Measurements from ENCODE around the gene OLIG1. TPM values are rescaled to one million over a fixed set of nuclear protein-coding genes. Genes with fewer than 3 reads are reported as not detected.

Gene OLIG1
- total RNA-seq, 2 experiments from 2014 or later: not detected

DNA sequence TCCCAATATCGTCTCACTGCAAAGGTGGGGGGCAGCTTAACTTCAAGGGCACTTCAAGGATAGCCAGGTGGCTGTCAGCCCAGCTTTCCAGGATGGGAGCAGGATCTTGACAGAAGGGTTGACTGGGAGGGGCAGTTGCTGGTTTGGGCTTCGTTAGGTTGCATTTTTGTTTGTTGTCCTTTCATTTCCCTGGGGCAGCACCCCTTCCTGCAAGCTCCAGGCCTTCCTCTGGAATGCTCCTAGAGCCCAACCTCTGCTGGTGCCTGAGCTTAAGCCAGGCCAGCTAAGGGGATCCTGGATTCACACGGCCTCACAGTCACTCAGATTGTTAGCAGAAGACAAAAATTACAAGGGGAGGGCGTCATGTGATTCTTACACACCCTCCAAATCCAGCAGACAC, 48.3 kb upstream of the OLIG1 start:
- peaks cover 0 to 37% of the 10 kb centered on the region in 2 experiments for H3K9me3 ChIP-seq (ENCODE audit: control insufficient read depth in 1 of 2, insufficient read depth in 1 of 2, low read length in 2 of 2)
- Mint-ChIP-seq H3K4me3 (peak overlapping the region; percentile 53), H3K27me3 (peaks cover 94% of the 10 kb centered on the region), H3K36me3 (ENCODE audit: low read depth) (no peaks in the 10 kb centered on the region), H3K4me1 (ENCODE audit: low read depth) (peaks cover 55% of the 10 kb centered on the region), H3K27ac (no peak overlapping the region), H3K9me3 (no peaks in the 10 kb centered on the region)
- TF ChIP-seq, protein P1, sequence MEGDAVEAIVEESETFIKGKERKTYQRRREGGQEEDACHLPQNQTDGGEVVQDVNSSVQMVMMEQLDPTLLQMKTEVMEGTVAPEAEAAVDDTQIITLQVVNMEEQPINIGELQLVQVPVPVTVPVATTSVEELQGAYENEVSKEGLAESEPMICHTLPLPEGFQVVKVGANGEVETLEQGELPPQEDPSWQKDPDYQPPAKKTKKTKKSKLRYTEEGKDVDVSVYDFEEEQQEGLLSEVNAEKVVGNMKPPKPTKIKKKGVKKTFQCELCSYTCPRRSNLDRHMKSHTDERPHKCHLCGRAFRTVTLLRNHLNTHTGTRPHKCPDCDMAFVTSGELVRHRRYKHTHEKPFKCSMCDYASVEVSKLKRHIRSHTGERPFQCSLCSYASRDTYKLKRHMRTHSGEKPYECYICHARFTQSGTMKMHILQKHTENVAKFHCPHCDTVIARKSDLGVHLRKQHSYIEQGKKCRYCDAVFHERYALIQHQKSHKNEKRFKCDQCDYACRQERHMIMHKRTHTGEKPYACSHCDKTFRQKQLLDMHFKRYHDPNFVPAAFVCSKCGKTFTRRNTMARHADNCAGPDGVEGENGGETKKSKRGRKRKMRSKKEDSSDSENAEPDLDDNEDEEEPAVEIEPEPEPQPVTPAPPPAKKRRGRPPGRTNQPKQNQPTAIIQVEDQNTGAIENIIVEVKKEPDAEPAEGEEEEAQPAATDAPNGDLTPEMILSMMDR (IDR thresholded peaks at IDR 0.05): no peak
- no peak overlapping the region for H3K4me3 ChIP-seq (ENCODE audit: low read length)
- no peak overlapping the region for H3K27ac ChIP-seq (ENCODE audit: low read depth in 1 of 2, low read length in 2 of 2)
- POLR2A ChIA-PET: no interaction called here
- ATAC-seq (ENCODE audit: poor library complexity) (no peak), DNase-seq (no peak)
- H3K36me3 ChIP-seq (ENCODE audit: insufficient read depth, low read length): no peaks in the 10 kb centered on the region
- intact Hi-C loops (cut with DNase I, micrococcal nuclease): no loop called here
- CTCF ChIA-PET: no interaction called here
- H3K4me1 ChIP-seq (ENCODE audit: insufficient read depth, low read length): peaks cover 60% of the 10 kb centered on the region
- H3K27me3 ChIP-seq (ENCODE audit: control insufficient read depth in 1 of 2, insufficient read depth in 2 of 2, low read length in 2 of 2): peaks cover 84 to 97% of the 10 kb centered on the region in 2 experiments

DNA sequence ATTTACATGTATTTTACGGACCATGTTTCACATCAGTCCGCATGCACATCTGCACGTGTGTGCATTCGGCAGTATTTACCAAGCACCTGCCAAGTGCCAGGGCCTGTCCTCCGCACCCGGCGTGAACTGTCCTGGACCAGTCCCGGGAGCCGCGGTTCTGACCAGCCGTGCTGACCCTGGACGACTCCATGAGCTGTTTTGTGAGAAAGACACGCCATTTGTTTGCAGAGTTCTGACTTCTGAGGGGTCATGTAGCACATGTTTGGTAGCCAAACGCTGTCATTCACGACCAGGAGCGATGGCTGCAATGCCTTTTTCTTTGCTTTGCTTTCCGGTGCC, 47.5 kb upstream of the OLIG1 start:
- Mint-ChIP-seq H3K4me3 (peak overlapping the region; percentile 8), H3K27ac (no peak overlapping the region), H3K36me3 (ENCODE audit: low read depth) (no peaks in the 10 kb centered on the region), H3K4me1 (ENCODE audit: low read depth) (peaks cover 60% of the 10 kb centered on the region), H3K9me3 (no peaks in the 10 kb centered on the region), H3K27me3 (peaks cover 91% of the 10 kb centered on the region)
- Histone ChIP-seq H3K36me3 (ENCODE audit: insufficient read depth, low read length) (no peaks in the 10 kb centered on the region), H3K27ac (ENCODE audit: low read depth in 1 of 2, low read length in 2 of 2) (no peak overlapping the region), H3K27me3 (ENCODE audit: control insufficient read depth in 1 of 2, insufficient read depth in 2 of 2, low read length in 2 of 2) (peaks cover 86 to 96% of the 10 kb centered on the region in 2 experiments), H3K4me1 (ENCODE audit: insufficient read depth, low read length) (peaks cover 65% of the 10 kb centered on the region), H3K9me3 (ENCODE audit: control insufficient read depth in 1 of 2, insufficient read depth in 1 of 2, low read length in 2 of 2) (peaks cover 0 to 41% of the 10 kb centered on the region in 2 experiments), H3K4me3 (ENCODE audit: low read length) (no peak overlapping the region)
- no peak for ATAC-seq (ENCODE audit: poor library complexity)
- intact Hi-C loops (cut with DNase I, micrococcal nuclease): no loop called here
- TF ChIP-seq, protein P1 (IDR thresholded peaks at IDR 0.05): no peak
- no peak for DNase-seq
- ChIA-PET CTCF (no interaction called here), POLR2A (no interaction called here)

DNA sequence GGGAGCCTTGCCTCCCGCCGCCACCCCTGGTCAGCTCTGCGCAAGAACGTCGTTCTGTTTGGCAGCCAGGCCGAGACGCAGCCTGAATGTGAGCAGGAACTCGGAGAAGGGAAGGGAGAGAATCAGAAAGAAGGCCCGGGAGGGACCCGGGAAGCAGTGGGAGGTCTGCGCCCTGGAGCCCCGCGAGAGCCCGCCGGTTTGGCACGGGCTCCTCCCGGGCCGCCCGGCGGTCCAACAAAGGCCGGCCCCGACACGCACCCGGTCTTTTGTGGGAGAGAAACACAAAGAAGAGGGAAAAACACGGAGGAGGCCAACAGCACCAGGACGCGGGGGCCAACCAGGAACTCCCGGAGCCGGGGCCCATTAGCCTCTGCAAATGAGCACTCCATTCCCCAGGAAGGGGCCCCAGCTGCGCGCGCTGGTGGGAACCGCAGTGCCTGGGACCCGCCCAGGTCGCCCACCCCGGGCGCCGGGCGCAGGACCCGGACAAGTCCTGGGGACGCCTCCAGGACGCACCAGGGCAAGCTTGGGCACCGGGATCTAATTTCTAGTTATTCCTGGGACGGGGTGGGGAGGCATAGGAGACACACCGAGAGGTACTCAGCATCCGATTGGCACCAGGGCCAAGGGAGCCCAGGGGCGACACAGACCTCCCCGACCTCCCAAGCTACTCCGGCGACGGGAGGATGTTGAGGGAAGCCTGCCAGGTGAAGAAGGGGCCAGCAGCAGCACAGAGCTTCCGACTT, 46.9 kb upstream of the OLIG1 start:
- Mint-ChIP-seq H3K4me1 (ENCODE audit: low read depth) (peaks cover 61% of the 10 kb centered on the region), H3K27ac (no peak overlapping the region), H3K9me3 (no peaks in the 10 kb centered on the region), H3K4me3 (peak overlapping the region; percentile 54), H3K36me3 (ENCODE audit: low read depth) (no peaks in the 10 kb centered on the region), H3K27me3 (peaks cover 86% of the 10 kb centered on the region)
- Histone ChIP-seq H3K9me3 (ENCODE audit: control insufficient read depth in 1 of 2, insufficient read depth in 1 of 2, low read length in 2 of 2) (peaks cover 0 to 44% of the 10 kb centered on the region in 2 experiments), H3K4me1 (ENCODE audit: insufficient read depth, low read length) (peaks cover 70% of the 10 kb centered on the region), H3K4me3 (ENCODE audit: low read length) (no peak overlapping the region), H3K27ac (ENCODE audit: low read depth in 1 of 2, low read length in 2 of 2) (no peak overlapping the region), H3K36me3 (ENCODE audit: insufficient read depth, low read length) (no peaks in the 10 kb centered on the region), H3K27me3 (ENCODE audit: control insufficient read depth in 1 of 2, insufficient read depth in 2 of 2, low read length in 2 of 2) (peaks cover 88 to 96% of the 10 kb centered on the region in 2 experiments)
- intact Hi-C loops (cut with DNase I, micrococcal nuclease): no loop called here
- DNase-seq (no peak), ATAC-seq (ENCODE audit: poor library complexity) (no peak)
- ChIA-PET CTCF (no interaction called here), POLR2A (no interaction called here)
- TF ChIP-seq, protein P1 (IDR thresholded peaks at IDR 0.05): no peak

Measured in CD4-positive, alpha-beta T cell (primary cell).